ENCODE data around the gene ROBO1.

GRCh38 chr3:78889348-78889747 is 878.5 kb downstream of the ROBO1 start:
- TF ChIP-seq CTCF (IDR thresholded peaks at IDR 0.05; ENCODE audit: control extremely low read depth in 1 of 3, insufficient read depth in 1 of 3, low read depth in 1 of 3, low read length in 3 of 3): no peak
- no peak for TF ChIP-seq POLR2AphosphoS5 (IDR thresholded peaks at IDR 0.05; ENCODE audit: low read depth, low read length)
- no peak for TF ChIP-seq SAP30 (IDR thresholded peaks at IDR 0.05; ENCODE audit: insufficient read depth, insufficient replicate concordance, low read length)
- TF ChIP-seq TBP (IDR thresholded peaks at IDR 0.05; ENCODE audit: low read depth, low read length): no peak
- no peak for TF ChIP-seq TAF1 (IDR thresholded peaks at IDR 0.05; ENCODE audit: low read depth, low read length)
- no peak for TF ChIP-seq SIRT6 (IDR thresholded peaks at IDR 0.05; ENCODE audit: low read length)
